Immature natural killer cell (primary cell): ENCODE data around the gene SMTNL1. TPM values are rescaled to one million over a fixed set of nuclear protein-coding genes. Genes with fewer than 3 reads are reported as not detected.
A peak's percentile ranks its signal among the peaks of the same experiment; 100 is the strongest.

Source experiments
- DNase-seq, 3 donors: peaks; one replicate each; pipeline ENCODE4 v3.0.0; 2022; ENCODE audit warnings: mixed read lengths in 1 of 3
- H3K27ac Mint-ChIP-seq, 6 donors: one replicate each; pipeline ENCODE4 v1.8.0; 2020; ENCODE audit warnings: mixed read lengths in 6 of 6, mild to moderate bottlenecking in 5 of 6, inconsistent platforms in 4 of 6, moderate library complexity in 3 of 6
- H3K27me3 Mint-ChIP-seq, 3 donors: one replicate each; pipeline ENCODE4 v1.8.0; 2020 to 2021; ENCODE audit warnings: low read depth in 3 of 3, mild to moderate bottlenecking in 3 of 3, mixed read lengths in 3 of 3, moderate library complexity in 3 of 3, inconsistent platforms in 1 of 3
- H3K36me3 Mint-ChIP-seq, 3 donors: one replicate each; pipeline ENCODE4 v1.8.0; 2020; ENCODE audit warnings: mixed read lengths in 3 of 3, inconsistent platforms in 2 of 3, mild to moderate bottlenecking in 2 of 3
- H3K4me1 Mint-ChIP-seq, 2 donors: one replicate each; pipeline ENCODE4 v1.8.0; 2020; ENCODE audit warnings: inconsistent platforms in 2 of 2, mild to moderate bottlenecking in 2 of 2, mixed read lengths in 2 of 2, moderate library complexity in 1 of 2
- H3K4me3 Mint-ChIP-seq, 5 donors: one replicate each; pipeline ENCODE4 v1.8.0; 2020; ENCODE audit warnings: mild to moderate bottlenecking in 5 of 5, mixed read lengths in 5 of 5, inconsistent platforms in 3 of 5, moderate library complexity in 3 of 5
- H3K9me3 Mint-ChIP-seq, 6 donors: one replicate each; pipeline ENCODE4 v1.8.0; 2020; ENCODE audit warnings: mild to moderate bottlenecking in 6 of 6, mixed read lengths in 6 of 6, inconsistent platforms in 4 of 6, moderate library complexity in 3 of 6
- polyA plus RNA-seq, 3 donors: library from polyadenylated mRNA; unstranded; fragments of 300-500 nt; fragmentation: Illumina TruSeq; gene quantifications; one replicate each; pipeline ENCODE4 v1.2.3, GENCODE V29; 2021

The SMTNL1 gene
- polyA plus RNA-seq, 3 donors from 2014 or later, result 0.12 to 0.47 TPM; not detected in 1

- H3K9me3 Mint-ChIP-seq, result peaks cover 0 to 1% (median 0%) of the 10 kb centered on the region in 6 donors
- peak overlapping the region in 1 of 5 donors; percentile 30 for H3K4me3 Mint-ChIP-seq
Measured at GRCh38 chr11:57597916-57598830, 60.8 kb downstream of the SMTNL1 start.

GRCh38 chr11:57598831-57599155, 61.4 kb downstream of the SMTNL1 start:
- DNase-seq, result no peak
- Mint-ChIP-seq H3K4me1 (peaks cover 0 to 2% of the 10 kb centered on the region in 2 donors), H3K27ac (no peak overlapping the region), H3K9me3 (peaks cover 0 to 1% (median 0%) of the 10 kb centered on the region in 6 donors), H3K4me3 (no peak overlapping the region), H3K27me3 (peaks cover 5 to 8% (median 6%) of the 10 kb centered on the region in 3 donors), H3K36me3 (no peaks in the 10 kb centered on the region)

More at GRCh38 chr11:57597916-57598830, 60.8 kb downstream of the SMTNL1 start:
- Mint-ChIP-seq H3K27ac (no peak overlapping the region), H3K27me3 (peaks cover 5 to 9% (median 6%) of the 10 kb centered on the region in 3 donors), H3K4me1 (no peaks in the 10 kb centered on the region), H3K36me3 (no peaks in the 10 kb centered on the region)
- no peak for DNase-seq

GRCh38 chr11:57599381-57599780, 62.0 kb downstream of the SMTNL1 start:
- peaks cover 4 to 8% (median 5%) of the 10 kb centered on the region in 3 donors for H3K27me3 Mint-ChIP-seq
- peaks cover 2 to 7% of the 10 kb centered on the region in 2 donors for H3K4me1 Mint-ChIP-seq
- no peak overlapping the region for H3K4me3 Mint-ChIP-seq
- no peak overlapping the region for H3K27ac Mint-ChIP-seq
- no peaks in the 10 kb centered on the region for H3K36me3 Mint-ChIP-seq
- H3K9me3 Mint-ChIP-seq, result peaks cover 0 to 1% (median 0%) of the 10 kb centered on the region in 6 donors
- DNase-seq, result no peak

Other genes with a start within 250 kb of the SMTNL1 start
- gene TNKS1BP1, start 212.6 kb upstream of the SMTNL1 start, polyA plus RNA-seq, result 1 to 10 TPM; 1.0 to 1.7 (median 1.6) TPM
- gene SSRP1, start 201.7 kb upstream of the SMTNL1 start, polyA plus RNA-seq, result 10 to 100 TPM; 24.6 to 41.6 (median 25.6) TPM
- not detected for gene P2RX3, start 199.2 kb upstream of the SMTNL1 start, polyA plus RNA-seq
- not detected for gene PRG3, start 156.4 kb upstream of the SMTNL1 start, polyA plus RNA-seq
- under 1 TPM in 1 of 3 donors, not detected in 2; 0.19 TPM for gene PRG2, start 146.9 kb upstream of the SMTNL1 start, polyA plus RNA-seq
- 10 to 100 TPM; 11.4 to 17.1 (median 12.4) TPM for gene SLC43A3, start 110.5 kb upstream of the SMTNL1 start, polyA plus RNA-seq
- gene RTN4RL2, start 77.1 kb upstream of the SMTNL1 start, polyA plus RNA-seq, result under 1 TPM; 0.38 to 0.71 (median 0.68) TPM
- 10 to 100 TPM; 15.8 to 20.3 (median 17.5) TPM for gene SLC43A1, start 21.9 kb upstream of the SMTNL1 start, polyA plus RNA-seq
- gene TIMM10, start 6.8 kb upstream of the SMTNL1 start, polyA plus RNA-seq, result 100 to 1,000 TPM in 1 of 3 donors, 10 to 100 TPM in 2; 52.9 to 101 (median 55.7) TPM
- 100 to 1,000 TPM; 310 to 706 (median 354) TPM for gene UBE2L6, start 30.1 kb downstream of the SMTNL1 start, polyA plus RNA-seq
- under 1 TPM in 1 of 3 donors, not detected in 2; 0.71 TPM for gene SERPING1, start 60.1 kb downstream of the SMTNL1 start, polyA plus RNA-seq
- under 1 TPM in 1 of 3 donors, not detected in 2; 0.09 TPM for gene YPEL4, start 112.3 kb downstream of the SMTNL1 start, polyA plus RNA-seq
- gene CLP1, start 120.2 kb downstream of the SMTNL1 start, polyA plus RNA-seq, result 10 to 100 TPM; 18.4 to 36.7 (median 20.9) TPM
- 10 to 100 TPM; 19.0 to 46.8 (median 24.3) TPM for gene ZDHHC5, start 130.5 kb downstream of the SMTNL1 start, polyA plus RNA-seq
- 10 to 100 TPM; 12.6 to 19.7 (median 19.6) TPM for gene MED19, start 174.6 kb downstream of the SMTNL1 start, polyA plus RNA-seq
- 100 to 1,000 TPM in 1 of 3 donors, 10 to 100 TPM in 2; 59.3 to 139 (median 72.1) TPM for gene TMX2, start 175.0 kb downstream of the SMTNL1 start, polyA plus RNA-seq
- 100 to 1,000 TPM; 157 to 276 (median 190) TPM for gene SELENOH, start 203.9 kb downstream of the SMTNL1 start, polyA plus RNA-seq
- under 1 TPM; 0.12 to 0.86 (median 0.25) TPM for gene BTBD18, start 214.2 kb downstream of the SMTNL1 start, polyA plus RNA-seq
- 1 to 10 TPM; 1.1 to 2.5 (median 1.9) TPM for gene CTNND1, start 224.2 kb downstream of the SMTNL1 start, polyA plus RNA-seq